ENCODE data around the gene FZR1. TPM values are rescaled to one million over a fixed set of nuclear protein-coding genes. Genes with fewer than 3 reads are reported as not detected.

Gene FZR1
- total and polyA plus RNA-seq, 2 of the 8 experiments (the other 6 are each of a cell fraction or from before 2014, with no cell fraction given) = 21.6 to 35.5 TPM

- TF ChIP-seq CHD1 (IDR thresholded peaks at IDR 0.05; ENCODE audit: low read depth, low read length) (no peak), SP1 (IDR thresholded peaks at IDR 0.05; ENCODE audit: low read depth, low read length) (no peak), MAX (IDR thresholded peaks at IDR 0.05) (no peak), GABPA (IDR thresholded peaks at IDR 0.05; ENCODE audit: borderline replicate concordance, insufficient read depth, low read length) (no peak), KDM4A (IDR thresholded peaks at IDR 0.05; ENCODE audit: low read depth, low read length, severe bottlenecking) (peak; percentile 48), ASH2L (IDR thresholded peaks at IDR 0.05; ENCODE audit: low read length) (no peak), RAD21 (IDR thresholded peaks at IDR 0.05 in 1 of 2, conservative IDR thresholded peaks at IDR 0.05 in 1 of 2; ENCODE audit: low read depth in 2 of 2, low read length in 2 of 2) (no peak), NANOG (IDR thresholded peaks at IDR 0.05; ENCODE audit: insufficient read depth, low read depth, low read length, poor library complexity, severe bottlenecking) (no peak), HDAC2 (IDR thresholded peaks at IDR 0.05; ENCODE audit: borderline replicate concordance in 1 of 2, low read depth in 2 of 2, low read length in 2 of 2) (peak in 1 of 2 experiments; percentile 47; a peak in 1 of 4 replicates), SIX5 (IDR thresholded peaks at IDR 0.05; ENCODE audit: low read depth, low read length) (no peak), HDAC6 (IDR thresholded peaks at IDR 0.05; ENCODE audit: low read depth, low read length) (no peak), CHD2 (IDR thresholded peaks at IDR 0.05; ENCODE audit: low read length) (no peak), CTCF (IDR thresholded peaks at IDR 0.05; ENCODE audit: control extremely low read depth in 1 of 3, insufficient read depth in 1 of 3, low read depth in 1 of 3, low read length in 3 of 3) (no peak), POU5F1 (IDR thresholded peaks at IDR 0.05; ENCODE audit: low read depth, low read length) (no peak), EGR1 (IDR thresholded peaks at IDR 0.05; ENCODE audit: borderline replicate concordance, low read depth, low read length) (no peak), TBP (IDR thresholded peaks at IDR 0.05; ENCODE audit: low read depth, low read length) (no peak), ATF3 (IDR thresholded peaks at IDR 0.05; ENCODE audit: insufficient read depth, low read depth, low read length) (no peak), CEBPB (IDR thresholded peaks at IDR 0.05; ENCODE audit: low read depth, low read length) (no peak), POLR2A (IDR thresholded peaks at IDR 0.05; ENCODE audit: control extremely low read depth in 1 of 2, low read depth in 2 of 2, low read length in 2 of 2) (no peak; a peak in 1 of 3 replicates), BCL11A (IDR thresholded peaks at IDR 0.05; ENCODE audit: low read depth in 2 of 2, low read length in 2 of 2) (no peak), CTBP2 (IDR thresholded peaks at IDR 0.05; ENCODE audit: borderline replicate concordance, insufficient read depth, insufficient read length, low read length) (no peak)
Measured at GRCh38 chr19:3573162-3573857, 67.2 kb downstream of the FZR1 start (continued).
